ENCODE data around the gene WNT3A.

The WNT3A gene

DNA sequence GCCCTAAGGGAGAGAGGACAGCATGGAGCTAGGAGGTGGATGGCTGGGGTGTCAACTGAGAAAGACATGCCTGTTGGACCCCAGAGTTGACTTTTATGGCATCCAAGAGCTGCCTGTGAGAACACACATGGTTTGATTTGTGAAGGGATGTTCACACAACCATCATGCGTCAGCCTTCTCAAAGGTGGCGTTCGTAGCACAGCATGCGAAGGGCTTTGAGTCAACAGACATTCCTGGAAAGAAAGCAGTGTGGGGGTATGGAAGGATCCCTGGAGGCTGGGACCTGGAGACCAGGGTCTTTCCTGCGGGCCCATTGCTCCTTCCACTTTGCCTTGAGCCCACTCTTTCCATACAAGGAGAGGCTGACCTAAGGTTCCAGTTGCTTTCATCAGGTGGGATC lies 6.4 kb upstream of the WNT3A start:
- TF ChIP-seq, protein P1, sequence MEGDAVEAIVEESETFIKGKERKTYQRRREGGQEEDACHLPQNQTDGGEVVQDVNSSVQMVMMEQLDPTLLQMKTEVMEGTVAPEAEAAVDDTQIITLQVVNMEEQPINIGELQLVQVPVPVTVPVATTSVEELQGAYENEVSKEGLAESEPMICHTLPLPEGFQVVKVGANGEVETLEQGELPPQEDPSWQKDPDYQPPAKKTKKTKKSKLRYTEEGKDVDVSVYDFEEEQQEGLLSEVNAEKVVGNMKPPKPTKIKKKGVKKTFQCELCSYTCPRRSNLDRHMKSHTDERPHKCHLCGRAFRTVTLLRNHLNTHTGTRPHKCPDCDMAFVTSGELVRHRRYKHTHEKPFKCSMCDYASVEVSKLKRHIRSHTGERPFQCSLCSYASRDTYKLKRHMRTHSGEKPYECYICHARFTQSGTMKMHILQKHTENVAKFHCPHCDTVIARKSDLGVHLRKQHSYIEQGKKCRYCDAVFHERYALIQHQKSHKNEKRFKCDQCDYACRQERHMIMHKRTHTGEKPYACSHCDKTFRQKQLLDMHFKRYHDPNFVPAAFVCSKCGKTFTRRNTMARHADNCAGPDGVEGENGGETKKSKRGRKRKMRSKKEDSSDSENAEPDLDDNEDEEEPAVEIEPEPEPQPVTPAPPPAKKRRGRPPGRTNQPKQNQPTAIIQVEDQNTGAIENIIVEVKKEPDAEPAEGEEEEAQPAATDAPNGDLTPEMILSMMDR (IDR thresholded peaks at IDR 0.05; ENCODE audit: low read depth, low read length) = no peak
- no peak for DNase-seq (ENCODE audit: extremely low read depth, low read depth)

DNA sequence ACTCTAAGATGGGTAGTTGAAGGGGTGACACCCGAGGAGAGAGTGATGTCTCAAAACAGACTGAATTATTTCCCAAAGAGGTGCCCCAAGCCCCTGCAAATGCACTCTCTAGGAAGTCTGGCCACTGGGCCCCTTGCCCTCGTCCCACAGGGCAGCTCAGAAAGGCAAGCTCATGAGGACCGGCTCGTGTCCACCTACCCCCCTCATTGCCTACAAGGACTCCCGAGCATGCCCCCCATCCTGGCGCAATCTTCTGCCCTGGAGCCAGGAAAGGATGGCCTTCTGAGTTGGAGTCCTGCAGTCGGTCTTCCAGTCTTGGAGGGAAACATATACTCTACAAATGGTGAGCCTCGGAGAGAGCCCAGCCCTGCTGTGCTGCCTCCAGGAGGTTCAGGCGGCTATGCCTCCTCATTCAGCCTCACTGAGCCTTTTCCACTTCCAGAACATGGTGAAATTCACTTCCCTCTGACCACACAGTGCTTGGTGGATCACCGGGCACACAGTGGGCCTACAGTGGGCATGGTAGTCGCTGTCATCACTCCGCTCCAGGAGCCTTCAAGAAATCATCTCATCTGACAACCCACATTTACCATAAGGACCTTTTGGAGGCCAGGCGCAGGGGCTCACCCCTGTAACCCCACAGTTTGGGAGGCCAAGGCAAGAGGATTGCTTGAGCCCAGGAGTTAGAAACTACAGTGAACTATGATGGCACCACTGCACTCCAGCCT lies 5.8 kb upstream of the WNT3A start:
- DNase-seq (ENCODE audit: extremely low read depth, low read depth) = no peak
- TF ChIP-seq, protein P1 (IDR thresholded peaks at IDR 0.05; ENCODE audit: low read depth, low read length) = no peak

DNA sequence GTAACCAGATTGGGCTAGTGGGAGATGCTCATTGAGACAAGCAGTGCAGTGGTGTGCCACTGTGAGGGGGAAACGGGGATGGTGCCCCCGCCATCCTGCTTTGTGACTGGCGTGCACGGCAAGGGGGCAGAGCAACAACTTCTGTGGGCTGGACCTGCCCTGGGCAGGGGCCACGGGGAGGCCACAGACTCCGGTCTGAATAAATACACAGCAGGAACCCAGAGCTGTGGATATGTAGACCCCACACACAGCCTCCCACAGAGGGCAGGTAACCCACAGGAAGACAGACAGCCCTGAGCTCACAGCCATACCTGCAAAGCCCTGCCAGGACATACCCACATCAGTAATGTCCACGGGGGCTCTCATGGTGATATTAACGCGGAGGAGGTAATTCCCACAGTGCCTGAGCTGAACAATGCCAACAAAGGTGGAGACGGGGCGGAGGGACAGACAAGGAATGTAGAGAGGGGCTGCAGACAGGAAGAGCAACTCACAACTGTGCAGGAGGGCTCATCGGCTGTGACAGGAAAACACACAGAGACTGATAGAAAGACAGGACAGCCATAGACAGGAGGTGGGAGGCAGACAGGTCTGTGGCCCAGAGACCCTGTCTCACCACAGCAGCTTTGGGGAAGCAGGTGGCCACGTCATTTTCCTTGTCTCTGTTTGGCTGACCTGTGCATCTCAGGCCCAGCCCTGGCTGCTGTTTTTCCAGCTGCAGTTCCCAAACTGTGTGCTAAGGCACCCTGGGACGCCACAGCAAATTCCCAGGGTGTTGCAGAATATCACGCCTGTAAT lies 4.9 kb upstream of the WNT3A start:
- TF ChIP-seq, protein P1 (IDR thresholded peaks at IDR 0.05; ENCODE audit: low read depth, low read length) = no peak

DNA sequence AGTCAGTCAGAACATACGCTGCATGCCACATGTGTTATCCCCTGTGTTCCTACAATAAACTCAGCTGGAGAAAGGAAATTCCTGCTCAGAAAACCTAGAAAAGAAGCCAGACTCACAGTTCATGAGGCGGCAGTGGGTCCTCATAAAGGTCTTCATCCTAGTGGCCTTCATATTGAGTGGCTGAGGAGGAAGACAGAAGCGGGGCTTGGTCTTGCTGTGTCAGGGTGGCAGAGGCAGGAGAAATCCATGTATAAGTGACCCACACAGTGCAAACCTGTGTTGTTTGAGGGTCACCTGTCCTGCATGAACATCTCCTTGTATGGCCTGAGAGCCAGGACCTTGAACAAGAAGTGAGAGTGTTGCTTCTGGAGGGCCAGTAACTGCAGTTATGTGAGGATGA lies 4.0 kb upstream of the WNT3A start:
- TF ChIP-seq, protein P1 (IDR thresholded peaks at IDR 0.05; ENCODE audit: low read depth, low read length) = no peak
- DNase-seq (ENCODE audit: extremely low read depth, low read depth) = no peak

More for the DNA sequence above, 4.9 kb upstream of the WNT3A start:
- DNase-seq (ENCODE audit: extremely low read depth, low read depth) = no peak

DNA sequence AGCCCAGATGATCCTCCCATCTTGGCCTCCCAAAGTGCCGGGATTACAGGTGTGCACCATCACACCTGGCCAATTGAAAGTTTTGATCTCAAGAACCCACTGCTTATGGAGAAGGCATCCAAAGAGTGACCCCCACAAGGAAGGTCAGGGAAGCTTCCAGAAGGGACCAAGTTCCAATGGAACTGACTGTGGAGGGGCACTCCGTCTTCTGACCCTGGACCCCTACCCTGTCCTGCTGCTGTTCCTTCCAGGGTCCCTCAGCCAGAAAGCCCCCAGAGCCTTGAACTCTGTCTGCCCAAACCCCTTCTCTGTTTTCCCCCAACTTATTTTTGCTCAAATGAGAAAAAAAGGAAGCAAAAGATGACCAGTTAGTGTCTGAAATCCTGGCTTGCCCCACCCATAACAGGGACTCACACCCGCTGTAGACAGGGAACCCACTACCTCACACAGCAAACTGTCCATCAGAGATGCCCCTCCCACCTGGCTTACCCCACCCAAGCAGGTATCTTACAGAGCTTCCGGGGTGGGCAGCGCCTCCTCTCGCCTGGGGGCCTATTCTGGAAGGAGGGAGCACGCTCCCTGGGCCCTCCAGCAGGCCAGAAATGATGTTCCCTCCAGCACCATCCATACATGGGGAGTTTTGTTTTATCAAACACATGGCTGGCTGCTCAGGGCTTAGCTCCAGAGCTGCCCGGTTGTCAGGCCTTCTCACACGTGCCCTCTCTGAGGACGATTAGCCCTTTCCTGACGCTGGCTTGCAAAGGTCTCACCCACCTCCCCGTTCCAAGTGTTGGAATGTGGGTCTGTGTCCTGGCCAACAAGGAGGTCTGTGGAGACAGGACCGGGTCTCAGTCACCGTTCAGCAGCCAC lies 3.1 kb upstream of the WNT3A start:
- DNase-seq (ENCODE audit: extremely low read depth, low read depth) = no peak

DNA sequence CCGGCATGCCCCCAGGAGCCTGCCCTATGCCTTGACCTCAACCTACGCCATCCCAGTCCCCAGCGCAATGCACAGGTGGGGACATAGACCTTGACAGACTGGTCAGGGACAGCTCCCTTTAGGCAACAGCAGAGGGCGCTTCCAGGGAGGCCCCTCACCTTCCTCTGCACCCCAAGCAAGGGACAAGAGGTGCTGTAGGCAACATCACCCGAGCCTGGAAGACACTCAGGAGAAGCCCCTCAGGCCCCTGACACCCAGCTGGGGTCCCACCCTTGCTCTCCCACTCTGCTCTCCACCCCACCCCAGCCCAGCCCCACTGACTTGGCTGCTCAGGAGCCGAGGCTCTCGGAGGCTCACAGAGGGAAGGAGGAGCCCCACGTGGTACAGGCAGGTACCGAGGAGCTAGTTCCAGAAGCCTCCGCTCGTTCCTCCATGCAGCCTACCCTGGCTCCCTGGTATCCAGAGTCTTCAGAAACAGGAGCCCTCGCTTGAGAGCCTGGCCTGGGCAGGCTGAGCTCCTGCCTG lies 2.4 kb upstream of the WNT3A start:
- no peak for DNase-seq (ENCODE audit: extremely low read depth, low read depth)
- TF ChIP-seq, protein P1 (IDR thresholded peaks at IDR 0.05; ENCODE audit: low read depth, low read length) = peak; percentile 24

More for the DNA sequence above, 3.1 kb upstream of the WNT3A start:
- TF ChIP-seq, protein P1 (IDR thresholded peaks at IDR 0.05; ENCODE audit: low read depth, low read length) = no peak
